ENCODE measurements around the gene CDC7.

GRCh38 chr1:91487469-91487868 is 13.2 kb upstream of the CDC7 start:
- TF ChIP-seq CTCF (tag by site-specific recombination; IDR thresholded peaks at IDR 0.05), result no peak
- no peak for TF ChIP-seq ZNF24 (tag by site-specific recombination; IDR thresholded peaks at IDR 0.05)
- no peak for TF ChIP-seq ATF2 (tag by site-specific recombination; IDR thresholded peaks at IDR 0.05; ENCODE audit: low read depth)
- no peak for TF ChIP-seq KLF10 (tag by site-specific recombination; IDR thresholded peaks at IDR 0.05)

Data from HEK293 (cell line).